ENCODE data around the gene AREL1.

DNA sequence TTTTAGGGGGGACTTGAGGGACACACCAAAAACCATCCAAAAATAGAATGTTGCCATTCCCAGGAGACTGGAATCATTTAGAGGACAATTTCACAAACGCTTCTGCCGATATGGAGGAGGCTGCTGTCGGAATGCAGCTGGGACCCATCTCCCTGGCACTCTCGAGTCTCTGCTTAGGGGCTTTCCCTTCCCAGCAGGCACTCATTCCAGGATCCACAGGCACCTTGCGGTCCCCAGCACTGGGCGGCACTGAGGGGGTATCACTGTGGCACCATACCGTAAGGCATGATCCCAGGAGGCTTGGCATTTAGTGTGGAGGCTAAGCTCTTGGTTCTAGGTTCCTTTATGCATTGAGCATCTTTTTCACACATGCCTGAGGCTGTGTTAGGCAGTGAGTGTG, 64.3 kb downstream of the AREL1 start:
- TF ChIP-seq FOXM1 (IDR thresholded peaks at IDR 0.05; ENCODE audit: borderline replicate concordance, low read depth) (no peak), YY1 (IDR thresholded peaks at IDR 0.05; ENCODE audit: low read depth) (no peak), TEAD4 (IDR thresholded peaks at IDR 0.05) (no peak), EP300 (IDR thresholded peaks at IDR 0.05; ENCODE audit: borderline replicate concordance) (no peak), ZBTB7A (IDR thresholded peaks at IDR 0.05; ENCODE audit: low read depth) (no peak), CREB1 (IDR thresholded peaks at IDR 0.05; ENCODE audit: low read depth) (no peak), TCF12 (IDR thresholded peaks at IDR 0.05; ENCODE audit: low read depth) (no peak), TAF1 (IDR thresholded peaks at IDR 0.05; ENCODE audit: low read depth) (no peak)
